A673 (cell line): Measurements from ENCODE around the gene UBXN2A.

ENCODE experiments used
- EZH2 ChIP-seq: fragments of 200-600 bp; sonication (generic); IDR thresholded peaks from 2 replicates; pipeline ENCODE4 v1.6.1; 2017; ENCODE audit warnings: borderline replicate concordance, low read depth, mild to moderate bottlenecking, mixed read lengths, antibody characterized with exemption, low read length; ENCODE audit not compliant: poor library complexity, severe bottlenecking
- TF ChIP-seq, protein P1 (sequence below): fragments of 300-800, 200-600 bp; sonication (generic); conservative IDR thresholded peaks from 2 replicates; pipeline ENCODE4 v1.5.1; 2017; ENCODE audit warnings: low read depth, mild to moderate bottlenecking, antibody characterized with exemption, low read length, moderate library complexity, mixed read lengths

- TF ChIP-seq EZH2, result no peak
- TF ChIP-seq, protein P1, sequence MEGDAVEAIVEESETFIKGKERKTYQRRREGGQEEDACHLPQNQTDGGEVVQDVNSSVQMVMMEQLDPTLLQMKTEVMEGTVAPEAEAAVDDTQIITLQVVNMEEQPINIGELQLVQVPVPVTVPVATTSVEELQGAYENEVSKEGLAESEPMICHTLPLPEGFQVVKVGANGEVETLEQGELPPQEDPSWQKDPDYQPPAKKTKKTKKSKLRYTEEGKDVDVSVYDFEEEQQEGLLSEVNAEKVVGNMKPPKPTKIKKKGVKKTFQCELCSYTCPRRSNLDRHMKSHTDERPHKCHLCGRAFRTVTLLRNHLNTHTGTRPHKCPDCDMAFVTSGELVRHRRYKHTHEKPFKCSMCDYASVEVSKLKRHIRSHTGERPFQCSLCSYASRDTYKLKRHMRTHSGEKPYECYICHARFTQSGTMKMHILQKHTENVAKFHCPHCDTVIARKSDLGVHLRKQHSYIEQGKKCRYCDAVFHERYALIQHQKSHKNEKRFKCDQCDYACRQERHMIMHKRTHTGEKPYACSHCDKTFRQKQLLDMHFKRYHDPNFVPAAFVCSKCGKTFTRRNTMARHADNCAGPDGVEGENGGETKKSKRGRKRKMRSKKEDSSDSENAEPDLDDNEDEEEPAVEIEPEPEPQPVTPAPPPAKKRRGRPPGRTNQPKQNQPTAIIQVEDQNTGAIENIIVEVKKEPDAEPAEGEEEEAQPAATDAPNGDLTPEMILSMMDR, result no peak
Measured at GRCh38 chr2:23901966-23902846, 38.1 kb upstream of the UBXN2A start.
